ENCODE measurements around the gene SLIT3. TPM values are rescaled to one million over a fixed set of nuclear protein-coding genes. Genes with fewer than 3 reads are reported as not detected.

Gene SLIT3
- total RNA-seq, 1 experiment from 2014 or later: not detected

GRCh38 chr5:169011009-169011408 is 289.9 kb downstream of the SLIT3 start:
- no peaks in the 10 kb centered on the region for H3K36me3 ChIP-seq (ENCODE audit: insufficient read depth, low read length)
- no peaks in the 10 kb centered on the region for H3K27me3 ChIP-seq (ENCODE audit: low read length)
- H3K9me3 ChIP-seq (ENCODE audit: low read length): no peaks in the 10 kb centered on the region
- no peaks in the 10 kb centered on the region for H3K4me1 ChIP-seq (ENCODE audit: low read length)
- H2AFZ ChIP-seq (ENCODE audit: low read length): no peak overlapping the region
- no peak overlapping the region for H3K4me2 ChIP-seq (ENCODE audit: low read depth, low read length, poor library complexity, severe bottlenecking)
- H3K9me2 ChIP-seq (replicated peaks; ENCODE audit: insufficient read depth, low read length): no peaks in the 10 kb centered on the region
- no peak for DNase-seq
- no peak overlapping the region for H3K27ac ChIP-seq (ENCODE audit: low read length)
- H4K20me1 ChIP-seq (ENCODE audit: insufficient read depth, low read depth, low read length): no peaks in the 10 kb centered on the region
- H3K4me3 ChIP-seq (ENCODE audit: low read length): no peak overlapping the region
- no peak overlapping the region for H3K9ac ChIP-seq (ENCODE audit: low read length)
- H3K79me2 ChIP-seq (ENCODE audit: low read length): no peaks in the 10 kb centered on the region

- H3K4me1 ChIP-seq (ENCODE audit: low read length): no peaks in the 10 kb centered on the region
- H3K27me3 ChIP-seq (ENCODE audit: low read length): no peaks in the 10 kb centered on the region
- H3K9me3 ChIP-seq (ENCODE audit: low read length): no peaks in the 10 kb centered on the region
- no peaks in the 10 kb centered on the region for H4K20me1 ChIP-seq (ENCODE audit: insufficient read depth, low read depth, low read length)
- no peak for DNase-seq
- no peak overlapping the region for H3K27ac ChIP-seq (ENCODE audit: low read length)
- no peak overlapping the region for H3K9ac ChIP-seq (ENCODE audit: low read length)
- no peak overlapping the region for H3K4me3 ChIP-seq (ENCODE audit: low read length)
- H3K9me2 ChIP-seq (replicated peaks; ENCODE audit: insufficient read depth, low read length): no peaks in the 10 kb centered on the region
- H3K79me2 ChIP-seq (ENCODE audit: low read length): no peaks in the 10 kb centered on the region
- no peak overlapping the region for H3K4me2 ChIP-seq (ENCODE audit: low read depth, low read length, poor library complexity, severe bottlenecking)
- no peak overlapping the region for H2AFZ ChIP-seq (ENCODE audit: low read length)
- no peaks in the 10 kb centered on the region for H3K36me3 ChIP-seq (ENCODE audit: insufficient read depth, low read length)
These were observed 291.8 kb downstream of the SLIT3 start for GRCh38 chr5:169009123-169009522.

- Histone ChIP-seq H3K9me3 (ENCODE audit: low read length) (no peaks in the 10 kb centered on the region), H3K27me3 (ENCODE audit: low read length) (no peaks in the 10 kb centered on the region), H3K4me1 (ENCODE audit: low read length) (no peaks in the 10 kb centered on the region), H3K36me3 (ENCODE audit: insufficient read depth, low read length) (no peaks in the 10 kb centered on the region), H3K27ac (ENCODE audit: low read length) (no peak overlapping the region), H3K4me2 (ENCODE audit: low read depth, low read length, poor library complexity, severe bottlenecking) (no peak overlapping the region), H3K4me3 (ENCODE audit: low read length) (no peak overlapping the region), H3K9ac (ENCODE audit: low read length) (no peak overlapping the region), H4K20me1 (ENCODE audit: insufficient read depth, low read depth, low read length) (no peaks in the 10 kb centered on the region), H3K79me2 (ENCODE audit: low read length) (no peaks in the 10 kb centered on the region), H3K9me2 (replicated peaks; ENCODE audit: insufficient read depth, low read length) (no peaks in the 10 kb centered on the region), H2AFZ (ENCODE audit: low read length) (no peak overlapping the region)
- no peak for DNase-seq
These were observed 293.8 kb downstream of the SLIT3 start for GRCh38 chr5:169006842-169007790.

GRCh38 chr5:169004551-169004950 is 296.4 kb downstream of the SLIT3 start:
- no peak overlapping the region for H3K4me3 ChIP-seq (ENCODE audit: low read length)
- H4K20me1 ChIP-seq (ENCODE audit: insufficient read depth, low read depth, low read length): no peaks in the 10 kb centered on the region
- no peak overlapping the region for H3K9ac ChIP-seq (ENCODE audit: low read length)
- H3K36me3 ChIP-seq (ENCODE audit: insufficient read depth, low read length): no peaks in the 10 kb centered on the region
- no peak overlapping the region for H2AFZ ChIP-seq (ENCODE audit: low read length)
- no peak for DNase-seq
- H3K9me2 ChIP-seq (replicated peaks; ENCODE audit: insufficient read depth, low read length): no peaks in the 10 kb centered on the region
- H3K4me1 ChIP-seq (ENCODE audit: low read length): no peaks in the 10 kb centered on the region
- no peaks in the 10 kb centered on the region for H3K27me3 ChIP-seq (ENCODE audit: low read length)
- no peak overlapping the region for H3K27ac ChIP-seq (ENCODE audit: low read length)
- H3K9me3 ChIP-seq (ENCODE audit: low read length): no peaks in the 10 kb centered on the region
- H3K79me2 ChIP-seq (ENCODE audit: low read length): no peaks in the 10 kb centered on the region
- no peak overlapping the region for H3K4me2 ChIP-seq (ENCODE audit: low read depth, low read length, poor library complexity, severe bottlenecking)

- no peaks in the 10 kb centered on the region for H4K20me1 ChIP-seq (ENCODE audit: insufficient read depth, low read depth, low read length)
- H2AFZ ChIP-seq (ENCODE audit: low read length): no peak overlapping the region
- DNase-seq: no peak
- no peaks in the 10 kb centered on the region for H3K36me3 ChIP-seq (ENCODE audit: insufficient read depth, low read length)
- H3K4me1 ChIP-seq (ENCODE audit: low read length): no peaks in the 10 kb centered on the region
- no peak overlapping the region for H3K9ac ChIP-seq (ENCODE audit: low read length)
- H3K9me2 ChIP-seq (replicated peaks; ENCODE audit: insufficient read depth, low read length): no peaks in the 10 kb centered on the region
- H3K4me3 ChIP-seq (ENCODE audit: low read length): no peak overlapping the region
- H3K27ac ChIP-seq (ENCODE audit: low read length): no peak overlapping the region
- no peaks in the 10 kb centered on the region for H3K9me3 ChIP-seq (ENCODE audit: low read length)
- no peaks in the 10 kb centered on the region for H3K79me2 ChIP-seq (ENCODE audit: low read length)
- no peak overlapping the region for H3K4me2 ChIP-seq (ENCODE audit: low read depth, low read length, poor library complexity, severe bottlenecking)
- H3K27me3 ChIP-seq (ENCODE audit: low read length): no peaks in the 10 kb centered on the region
These were observed 297.0 kb downstream of the SLIT3 start for GRCh38 chr5:169003721-169004541.

GRCh38 chr5:169002953-169003555 is 297.9 kb downstream of the SLIT3 start:
- Histone ChIP-seq H3K9ac (ENCODE audit: low read length) (no peak overlapping the region), H3K4me3 (ENCODE audit: low read length) (no peak overlapping the region), H2AFZ (ENCODE audit: low read length) (no peak overlapping the region), H3K36me3 (ENCODE audit: insufficient read depth, low read length) (no peaks in the 10 kb centered on the region), H3K79me2 (ENCODE audit: low read length) (no peaks in the 10 kb centered on the region), H3K27me3 (ENCODE audit: low read length) (no peaks in the 10 kb centered on the region), H3K9me3 (ENCODE audit: low read length) (no peaks in the 10 kb centered on the region), H3K4me1 (ENCODE audit: low read length) (no peaks in the 10 kb centered on the region), H3K9me2 (replicated peaks; ENCODE audit: insufficient read depth, low read length) (no peaks in the 10 kb centered on the region), H4K20me1 (ENCODE audit: insufficient read depth, low read depth, low read length) (no peaks in the 10 kb centered on the region), H3K27ac (ENCODE audit: low read length) (no peak overlapping the region), H3K4me2 (ENCODE audit: low read depth, low read length, poor library complexity, severe bottlenecking) (no peak overlapping the region)
- no peak for DNase-seq

GRCh38 chr5:169001394-169001793 is 299.5 kb downstream of the SLIT3 start:
- Histone ChIP-seq H3K27me3 (ENCODE audit: low read length) (no peaks in the 10 kb centered on the region), H3K79me2 (ENCODE audit: low read length) (no peaks in the 10 kb centered on the region), H3K27ac (ENCODE audit: low read length) (no peak overlapping the region), H3K9ac (ENCODE audit: low read length) (no peak overlapping the region), H3K4me1 (ENCODE audit: low read length) (no peaks in the 10 kb centered on the region), H3K4me3 (ENCODE audit: low read length) (no peak overlapping the region), H3K36me3 (ENCODE audit: insufficient read depth, low read length) (no peaks in the 10 kb centered on the region), H3K9me3 (ENCODE audit: low read length) (no peaks in the 10 kb centered on the region), H2AFZ (ENCODE audit: low read length) (no peak overlapping the region), H3K9me2 (replicated peaks; ENCODE audit: insufficient read depth, low read length) (no peaks in the 10 kb centered on the region), H3K4me2 (ENCODE audit: low read depth, low read length, poor library complexity, severe bottlenecking) (no peak overlapping the region), H4K20me1 (ENCODE audit: insufficient read depth, low read depth, low read length) (no peaks in the 10 kb centered on the region)
- no peak for DNase-seq

GRCh38 chr5:168995024-168995423 is 305.9 kb downstream of the SLIT3 start:
- no peak overlapping the region for H3K27ac ChIP-seq (ENCODE audit: low read length)
- no peak overlapping the region for H3K9ac ChIP-seq (ENCODE audit: low read length)
- H3K9me3 ChIP-seq (ENCODE audit: low read length): no peaks in the 10 kb centered on the region
- H4K20me1 ChIP-seq (ENCODE audit: insufficient read depth, low read depth, low read length): no peaks in the 10 kb centered on the region
- no peaks in the 10 kb centered on the region for H3K36me3 ChIP-seq (ENCODE audit: insufficient read depth, low read length)
- no peak overlapping the region for H2AFZ ChIP-seq (ENCODE audit: low read length)
- no peaks in the 10 kb centered on the region for H3K79me2 ChIP-seq (ENCODE audit: low read length)
- H3K27me3 ChIP-seq (ENCODE audit: low read length): no peaks in the 10 kb centered on the region
- no peaks in the 10 kb centered on the region for H3K9me2 ChIP-seq (replicated peaks; ENCODE audit: insufficient read depth, low read length)
- H3K4me1 ChIP-seq (ENCODE audit: low read length): peaks cover 1% of the 10 kb centered on the region
- H3K4me2 ChIP-seq (ENCODE audit: low read depth, low read length, poor library complexity, severe bottlenecking): no peak overlapping the region
- DNase-seq: no peak
- H3K4me3 ChIP-seq (ENCODE audit: low read length): no peak overlapping the region

All from Karpas-422 (cell line).